GM12878 (cell line): ENCODE results near the gene ARHGAP21. TPM values are rescaled to one million over a fixed set of nuclear protein-coding genes. Genes with fewer than 3 reads are reported as not detected.

ENCODE experiments used
- ATAC-seq: fragments of 200-7000 bp; cut with Tn5 transposase; 3 replicates; pipeline ENCODE4 v1.9.1; 2020; ENCODE audit warnings: mild to moderate bottlenecking, moderate library complexity
- BruUV-seq: library from RNA; stranded (reverse); fragments of 400-500 nt; replicated peaks from 2 replicates; lab custom pipeline; 2021; lab: Mats Ljungman, UMichigan
- CTCF ChIA-PET: fragments of 300-600 bp; sonication (Branson Sonifier 250); formaldehyde crosslinking; extraction: SDS; loops from one replicate; lab custom pipeline; 2021; ENCODE audit warnings: inconsistent platforms; lab: Yijun Ruan, JAX
- POLR2A ChIA-PET: fragments of 350-600 bp; formaldehyde crosslinking; extraction: SDS; loops from one replicate; lab custom pipeline; 2021; ENCODE audit warnings: inconsistent platforms; lab: Charles Lee
- RAD21 ChIA-PET: fragments of 300-600 bp; sonication (Branson Sonifier 250); formaldehyde crosslinking; loops from one replicate; lab custom pipeline; 2023; ENCODE audit warnings: antibody characterized with exemption; ENCODE audit not compliant: unreplicated experiment; lab: Charles Lee
- SMC1A ChIA-PET: fragments of 300-600 bp; sonication (Branson Sonifier 250); formaldehyde crosslinking; loops from one replicate; lab custom pipeline; 2023; ENCODE audit not compliant: unreplicated experiment, uncharacterized antibody; lab: Charles Lee
- DNase-seq: peaks from one replicate; pipeline ENCODE4 v3.0.0-alpha.2; 2011; ENCODE audit warnings: low read depth, low spot score
- FAIRE-seq: peaks from 3 replicates; lab custom pipeline; 2011; peaks lifted over from hg19 to GRCh38; lab: Jason Lieb, UNC
- H2AFZ ChIP-seq: 2 replicates; pipeline ENCODE4 v1.6.0; 2011; ENCODE audit warnings: low read depth, low read length, control low read depth; ENCODE audit not compliant: control insufficient read depth
- H3K27ac ChIP-seq: 2 replicates; pipeline ENCODE4 v1.5.1; 2011; ENCODE audit warnings: control low read depth; ENCODE audit not compliant: control insufficient read depth, insufficient read depth
- H3K27me3 ChIP-seq, 2 experiments: replicated peaks in 1 of 2; 2 replicates each; pipeline versions ENCODE4 v1.6.0 to v1.6.1; 2011; ENCODE audit warnings: low read length in 1 of 2; ENCODE audit not compliant: control insufficient read depth in 2 of 2, insufficient read depth in 2 of 2
- H3K36me3 ChIP-seq, 2 experiments: 2 replicates each; pipeline ENCODE4 v1.5.1; 2011; ENCODE audit warnings: low read length in 1 of 2; ENCODE audit not compliant: control insufficient read depth in 2 of 2, insufficient read depth in 2 of 2
- H3K4me1 ChIP-seq: 2 replicates; pipeline ENCODE4 v1.6.1; 2011; ENCODE audit warnings: mild to moderate bottlenecking, low read length, moderate library complexity, mixed read lengths; ENCODE audit not compliant: control insufficient read depth, insufficient read depth
- H3K4me2 ChIP-seq: 2 replicates; pipeline ENCODE4 v1.6.0; 2011; ENCODE audit warnings: control low read depth; ENCODE audit not compliant: control insufficient read depth, insufficient read depth
- H3K4me3 ChIP-seq: fragments of 200-600 bp; sonication (generic); 2 replicates; pipeline ENCODE4 v1.5.1; 2016
- H3K79me2 ChIP-seq: 2 replicates; pipeline ENCODE4 v1.6.0; 2011; ENCODE audit warnings: low read length; ENCODE audit not compliant: control insufficient read depth, insufficient read depth
- H3K9ac ChIP-seq: 2 replicates; pipeline ENCODE4 v1.8.0; 2011; ENCODE audit warnings: low read length, control low read depth, mixed read lengths; ENCODE audit not compliant: control insufficient read depth, insufficient read depth
- H3K9me3 ChIP-seq: replicated peaks from 3 replicates; pipeline ENCODE4 v1.5.1; 2011; ENCODE audit warnings: mild to moderate bottlenecking, low read length; ENCODE audit not compliant: control insufficient read depth, insufficient read depth
- H4K20me1 ChIP-seq: 2 replicates; pipeline ENCODE4 v1.6.0; 2011; ENCODE audit not compliant: control insufficient read depth, insufficient read depth
- ESRRA ChIP-seq: IDR thresholded peaks from 2 replicates; pipeline ENCODE4 v1.6.1; 2012; ENCODE audit warnings: mild to moderate bottlenecking, low read length, improper control_type of control experiment
- IKZF1 ChIP-seq: fragments of 450-650 bp; conservative IDR thresholded peaks from 2 replicates; pipeline ENCODE4 v1.6.1; 2017; ENCODE audit warnings: antibody characterized with exemption, mild to moderate bottlenecking
- JUND ChIP-seq: IDR thresholded peaks from 2 replicates; pipeline ENCODE4 v1.6.1; 2012; ENCODE audit warnings: low read depth, mild to moderate bottlenecking, low read length, improper control_type of control experiment, moderate library complexity
- STAT1 ChIP-seq: fragments of 450-650 bp; conservative IDR thresholded peaks from 2 replicates; pipeline ENCODE4 v1.6.1; 2014; ENCODE audit warnings: antibody characterized with exemption, mild to moderate bottlenecking
- TCF7 ChIP-seq: IDR thresholded peaks from 2 replicates; pipeline ENCODE4 v1.6.1; 2014; ENCODE audit warnings: antibody characterized with exemption, borderline replicate concordance
- ZNF592 ChIP-seq: fragments of 450-650 bp; IDR thresholded peaks from 2 replicates; pipeline ENCODE4 v1.6.1; 2017; ENCODE audit warnings: mild to moderate bottlenecking, moderate library complexity
- WGBS: methylation state at CpG from one replicate; pipeline ENCODE4 v1.1.6; 2016; ENCODE audit warnings: low lambda C conversion rate; ENCODE audit not compliant: insufficient replicate concordance, insufficient coverage; ENCODE audit errors: missing lambda C conversion rate; 5-methylcytosine and 5-hydroxymethylcytosine counted together
- in situ Hi-C: fragments of 300-500 bp; cut with MboI; formaldehyde crosslinking; loops from 9 replicates; pipeline ENCODE4 v1.14.3; 2018; ENCODE audit warnings: mixed read lengths
- intact Hi-C: fragments of 100-400 bp; cut with micrococcal nuclease; formaldehyde crosslinking; loops from one replicate; pipeline ENCODE4 v1.14.2; 2022; ENCODE audit not compliant: unreplicated experiment
- polyA plus RNA-seq, 11 experiments: library from polyadenylated mRNA; depleted of rRNA in 4 of 11; unstranded in 6 of 11; stranded (reverse) in 5 of 11; fragments of >200 nt; fragmentation: Nextera tagmentation in 4 of 11; fragmentation: Illumina TruSeq in 1 of 11; extraction: Ambion mirVana in 4 of 11; extraction: Trizol in 1 of 11; gene quantifications; 1 replicate in 1 of 11; 2 replicates in 10 of 11; pipeline versions ENCODE4 v1.2.1 to v1.2.3, GENCODE V29; 2011 to 2016; ENCODE audit warnings: inconsistent platforms in 2 of 11, missing spikeins in 2 of 11, low read depth in 1 of 11
- total RNA-seq, 4 experiments: library from RNA; depleted of rRNA in 3 of 4; stranded (reverse); fragments of >200 nt in 3 of 4; fragmentation: Illumina TruSeq in 1 of 4; extraction: Trizol in 1 of 4; gene quantifications; 2 replicates each; pipeline versions ENCODE4 v1.2.1 to v1.2.3, GENCODE V29; 2013 to 2021

ARHGAP21 gene
- total and polyA plus RNA-seq, 10 of the 15 experiments (the other 5 are each of a cell fraction or from before 2014, with no cell fraction given): 11.7 to 103 (median 37.6) TPM

GRCh38 chr10:24718031-24718855 lies 5.4 kb downstream of the ARHGAP21 start (continued):
- TF ChIP-seq ZNF592: no peak
- TF ChIP-seq ESRRA: no peak
- no peak for TF ChIP-seq JUND
- no peak for TF ChIP-seq TCF7

GRCh38 chr10:24716295-24716694 lies 7.4 kb downstream of the ARHGAP21 start:
- ATAC-seq: peak; percentile 70
- no peaks in the 10 kb centered on the region for H4K20me1 ChIP-seq
- intact Hi-C loops (no loop called here), in situ Hi-C loops (no loop called here)
- H3K79me2 ChIP-seq: peaks cover 2% of the 10 kb centered on the region
- ChIA-PET POLR2A (interaction anchor here (1.3 kb wide), 1 partner anchor 28 kb away, joined by 3 read pairs; no protein-coding TSS in a partner anchor), SMC1A (interaction anchor here (1.0 to 4.6 kb wide), 6 partner anchors 10 to 218 kb away, joined by 3 to 17 read pairs (median 3); no protein-coding TSS in a partner anchor), RAD21 (interaction anchor here (1.3 kb wide), 1 partner anchor 213 kb away, joined by 4 read pairs; no protein-coding TSS in a partner anchor), CTCF (interaction anchor here (1.4 to 1.8 kb wide), 2 partner anchors 99 to 364 kb away, joined by 4 read pairs; no protein-coding TSS in a partner anchor)
- BruUV-seq: no TSS peak
- H2AFZ ChIP-seq: no peak overlapping the region
- H3K9me3 ChIP-seq: no peaks in the 10 kb centered on the region
- no peak overlapping the region for H3K4me3 ChIP-seq
- H3K27ac ChIP-seq: no peak overlapping the region
- H3K36me3 ChIP-seq: no peaks in the 10 kb centered on the region
- H3K9ac ChIP-seq: no peak overlapping the region
- DNase-seq: no peak
- TF ChIP-seq IKZF1: 0 out of 2 replicates have a peak, but pooled peaks have one; percentile 3
- no peak for TF ChIP-seq STAT1
- peak overlapping the region; percentile 41 for H3K4me2 ChIP-seq
- H3K4me1 ChIP-seq: peaks cover under 1% of the 10 kb centered on the region; the same call in 1 of the 2 replicates
- FAIRE-seq: no peak
- no peaks in the 10 kb centered on the region for H3K27me3 ChIP-seq
- 75% methylated on average over 4 of the region's 5 CpGs for WGBS
